HL-60/S4 (cell line): ENCODE measurements around the gene TRABD.

Experiments
- in situ Hi-C: fragments of 300-500 bp; cut with MboI; formaldehyde crosslinking; loops from 2 replicates; pipeline ENCODE4 v1.14.3; 2022; ENCODE audit warnings: low sequenced_read_pairs

The TRABD gene

GRCh38 chr22:50200461-50201190 is 14.9 kb downstream of the TRABD start, which contains the start of gene SELENOO:
Gene SELENOO, plus strand, starts transcription at chr22:50201011. Its CDS starts 26 bp downstream, at chr22:50201037.
- in situ Hi-C loops, result loop anchor here (25.0 kb wide), 2 partner anchors 263 to 438 kb away; no protein-coding TSS in a partner anchor

DNA sequence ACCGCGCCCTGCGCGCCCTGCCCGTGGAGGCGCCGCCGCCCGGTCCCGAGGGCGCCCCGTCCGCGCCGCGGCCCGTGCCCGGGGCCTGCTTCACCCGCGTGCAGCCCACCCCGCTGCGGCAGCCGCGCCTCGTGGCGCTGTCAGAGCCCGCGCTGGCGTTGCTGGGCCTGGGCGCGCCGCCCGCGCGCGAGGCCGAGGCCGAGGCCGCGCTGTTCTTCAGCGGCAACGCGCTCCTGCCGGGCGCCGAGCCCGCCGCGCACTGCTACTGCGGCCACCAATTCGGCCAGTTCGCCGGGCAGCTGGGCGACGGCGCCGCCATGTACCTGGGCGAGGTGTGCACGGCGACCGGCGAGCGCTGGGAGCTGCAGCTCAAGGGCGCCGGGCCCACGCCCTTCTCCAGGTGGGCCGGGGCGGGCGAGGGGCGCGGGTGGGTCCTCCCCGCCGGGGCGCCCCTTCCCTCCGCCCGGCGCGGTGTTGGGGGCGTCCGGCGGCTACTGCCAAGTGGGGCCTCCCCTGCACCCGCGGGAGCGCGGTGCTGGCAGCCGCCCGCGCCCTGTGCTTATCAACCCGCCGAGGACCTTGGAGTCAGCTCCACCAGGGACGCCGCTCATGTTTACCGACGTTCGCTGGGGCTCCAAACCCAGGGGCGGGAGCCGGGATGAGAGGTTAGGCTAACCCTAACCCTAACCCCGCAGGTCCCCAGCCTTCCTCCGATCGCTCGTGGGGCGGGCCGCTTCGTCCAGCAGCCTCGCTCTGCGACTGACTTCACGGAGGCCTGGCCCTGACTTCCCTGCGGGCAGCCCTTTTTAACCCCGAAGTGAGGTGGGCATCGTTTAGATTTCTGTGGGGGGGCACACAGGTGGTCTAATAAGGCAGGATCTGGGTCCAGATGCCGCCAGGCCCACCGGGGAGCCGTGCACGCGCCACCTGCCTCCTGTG is 15.7 kb downstream of the TRABD start:
- in situ Hi-C loops, result loop anchor here (25.0 kb wide), 2 partner anchors 264 to 439 kb away; no protein-coding TSS in a partner anchor

- in situ Hi-C loops, result loop anchor here (25.0 kb wide), 2 partner anchors 265 to 440 kb away; no protein-coding TSS in a partner anchor
Measured at GRCh38 chr22:50202130-50202666, 16.5 kb downstream of the TRABD start.

DNA sequence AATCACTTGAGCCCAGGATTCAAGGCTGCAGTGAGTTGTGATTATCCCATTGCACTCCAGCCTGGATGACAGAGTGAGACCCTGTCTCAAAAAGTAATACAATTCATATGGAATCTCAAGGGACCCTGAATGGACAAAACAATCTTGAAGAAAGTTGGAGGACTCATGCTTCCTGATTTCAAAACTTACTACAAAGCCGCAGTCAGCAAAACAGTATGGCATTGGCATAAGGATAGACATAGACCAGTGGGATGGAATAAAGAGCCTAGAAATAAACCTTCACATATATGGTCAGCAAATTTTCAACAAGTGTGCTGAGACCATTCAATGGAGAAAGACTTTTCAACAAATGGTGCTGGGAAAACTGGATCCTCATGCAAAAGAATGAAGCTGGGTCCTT is 17.6 kb downstream of the TRABD start:
- in situ Hi-C loops, result loop anchor here (25.0 kb wide), 2 partner anchors 266 to 441 kb away; no protein-coding TSS in a partner anchor

DNA sequence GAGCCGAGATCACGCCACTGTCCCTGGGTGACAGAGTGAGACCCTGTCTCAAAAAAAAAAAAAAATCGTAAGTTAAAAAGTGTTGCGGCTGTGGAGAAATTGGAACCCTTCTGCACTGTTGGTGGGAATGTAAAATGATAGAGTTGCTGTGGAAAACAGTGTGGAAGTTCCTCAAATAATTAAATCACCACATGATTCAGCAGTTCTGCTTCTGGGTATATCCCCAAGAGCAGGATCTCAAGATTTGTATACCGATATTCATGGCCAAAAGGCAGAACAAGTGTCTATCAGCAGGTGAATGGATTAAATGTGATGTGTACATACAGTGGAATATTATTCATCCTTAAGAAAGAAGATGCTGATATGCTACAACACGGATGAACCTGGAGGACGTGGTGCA is 18.9 kb downstream of the TRABD start:
- in situ Hi-C loops, result loop anchor here (25.0 kb wide), 2 partner anchors 267 to 442 kb away; no protein-coding TSS in a partner anchor

DNA sequence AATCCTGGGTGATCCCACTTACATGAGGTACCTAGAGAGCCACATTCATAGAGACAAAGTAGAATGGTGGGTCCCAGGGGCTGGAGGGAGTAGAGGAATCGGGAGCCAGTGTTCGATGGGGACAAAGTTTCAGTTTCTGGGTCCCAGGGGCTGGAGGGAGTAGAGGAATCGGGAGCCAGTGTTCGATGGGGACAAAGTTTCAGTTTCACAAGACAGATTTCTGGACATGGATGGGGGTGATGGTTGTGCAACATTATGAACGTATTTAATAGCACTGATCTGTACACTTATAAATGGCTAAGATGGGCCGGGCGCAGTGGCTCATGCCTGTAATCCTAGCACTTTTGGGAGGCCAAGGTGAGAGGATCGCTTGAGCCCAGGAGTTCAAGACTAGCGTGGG is 19.3 kb downstream of the TRABD start:
- in situ Hi-C loops, result loop anchor here (25.0 kb wide), 2 partner anchors 268 to 443 kb away; no protein-coding TSS in a partner anchor

DNA sequence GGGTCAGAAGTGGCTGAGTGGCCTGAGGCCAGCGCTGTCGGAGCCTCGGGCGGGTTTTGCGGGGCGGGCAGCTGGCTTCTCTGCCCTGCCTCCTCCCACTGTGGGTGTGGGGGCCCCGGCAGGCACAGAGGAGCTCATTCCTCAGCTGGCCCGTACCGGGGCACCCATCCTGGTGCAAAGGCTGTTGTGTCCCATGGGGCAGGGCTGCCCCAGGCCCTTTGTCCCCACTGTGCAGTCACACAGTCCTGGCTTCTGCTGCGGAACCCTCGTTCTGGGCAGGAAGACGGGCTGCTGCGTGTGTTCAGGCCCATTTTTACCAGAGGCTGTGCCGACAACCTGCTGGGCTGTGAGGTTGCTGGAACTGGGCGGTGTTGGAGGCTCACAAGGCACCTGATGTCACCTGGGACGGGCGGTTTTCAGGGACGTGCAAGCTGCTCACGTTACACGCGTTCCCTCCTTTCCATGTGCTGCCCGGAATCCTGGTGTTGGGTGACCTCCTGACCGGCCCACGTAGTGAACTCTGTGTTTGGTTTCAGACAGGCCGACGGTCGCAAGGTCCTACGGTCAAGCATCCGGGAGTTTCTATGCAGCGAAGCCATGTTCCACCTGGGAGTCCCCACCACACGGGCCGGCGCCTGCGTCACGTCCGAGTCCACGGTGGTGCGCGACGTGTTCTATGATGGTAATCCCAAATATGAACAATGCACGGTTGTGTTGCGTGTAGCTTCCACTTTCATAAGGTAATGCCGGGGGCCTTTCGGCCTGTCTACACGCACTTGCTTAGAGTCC is 20.3 kb downstream of the TRABD start:
- in situ Hi-C loops, result loop anchor here (25.0 kb wide), 2 partner anchors 269 to 444 kb away; no protein-coding TSS in a partner anchor

- in situ Hi-C loops, result loop anchor here (25.0 kb wide), 2 partner anchors 269 to 444 kb away; no protein-coding TSS in a partner anchor
Measured at GRCh38 chr22:50206599-50206998, 20.9 kb downstream of the TRABD start.

- in situ Hi-C loops, result loop anchor here (25.0 kb wide), 2 partner anchors 270 to 445 kb away; no protein-coding TSS in a partner anchor
Measured at GRCh38 chr22:50207383-50208140, 21.8 kb downstream of the TRABD start.

DNA sequence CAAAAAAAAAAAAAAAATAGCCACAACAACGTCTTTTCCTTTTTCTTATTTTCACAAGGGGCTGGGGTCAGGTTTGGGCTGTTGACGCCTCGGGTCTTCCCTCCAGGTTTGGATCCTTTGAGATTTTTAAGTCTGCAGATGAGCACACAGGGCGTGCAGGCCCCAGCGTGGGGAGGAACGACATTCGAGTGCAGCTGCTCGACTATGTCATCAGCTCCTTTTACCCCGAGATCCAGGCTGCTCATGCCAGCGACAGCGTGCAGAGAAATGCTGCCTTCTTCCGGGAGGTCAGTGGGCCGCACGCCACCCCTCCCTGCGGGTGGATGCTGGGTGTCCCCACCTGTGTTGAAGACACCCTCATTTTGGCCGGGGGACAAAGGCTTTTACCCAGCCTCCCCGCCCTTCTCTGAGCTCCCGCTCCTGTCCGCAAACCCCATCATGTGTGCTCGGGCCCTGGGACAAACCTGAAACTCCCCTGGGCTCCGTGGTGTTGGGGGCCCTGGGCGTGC is 22.8 kb downstream of the TRABD start:
- in situ Hi-C loops, result loop anchor here (25.0 kb wide), 2 partner anchors 271 to 446 kb away; no protein-coding TSS in a partner anchor

DNA sequence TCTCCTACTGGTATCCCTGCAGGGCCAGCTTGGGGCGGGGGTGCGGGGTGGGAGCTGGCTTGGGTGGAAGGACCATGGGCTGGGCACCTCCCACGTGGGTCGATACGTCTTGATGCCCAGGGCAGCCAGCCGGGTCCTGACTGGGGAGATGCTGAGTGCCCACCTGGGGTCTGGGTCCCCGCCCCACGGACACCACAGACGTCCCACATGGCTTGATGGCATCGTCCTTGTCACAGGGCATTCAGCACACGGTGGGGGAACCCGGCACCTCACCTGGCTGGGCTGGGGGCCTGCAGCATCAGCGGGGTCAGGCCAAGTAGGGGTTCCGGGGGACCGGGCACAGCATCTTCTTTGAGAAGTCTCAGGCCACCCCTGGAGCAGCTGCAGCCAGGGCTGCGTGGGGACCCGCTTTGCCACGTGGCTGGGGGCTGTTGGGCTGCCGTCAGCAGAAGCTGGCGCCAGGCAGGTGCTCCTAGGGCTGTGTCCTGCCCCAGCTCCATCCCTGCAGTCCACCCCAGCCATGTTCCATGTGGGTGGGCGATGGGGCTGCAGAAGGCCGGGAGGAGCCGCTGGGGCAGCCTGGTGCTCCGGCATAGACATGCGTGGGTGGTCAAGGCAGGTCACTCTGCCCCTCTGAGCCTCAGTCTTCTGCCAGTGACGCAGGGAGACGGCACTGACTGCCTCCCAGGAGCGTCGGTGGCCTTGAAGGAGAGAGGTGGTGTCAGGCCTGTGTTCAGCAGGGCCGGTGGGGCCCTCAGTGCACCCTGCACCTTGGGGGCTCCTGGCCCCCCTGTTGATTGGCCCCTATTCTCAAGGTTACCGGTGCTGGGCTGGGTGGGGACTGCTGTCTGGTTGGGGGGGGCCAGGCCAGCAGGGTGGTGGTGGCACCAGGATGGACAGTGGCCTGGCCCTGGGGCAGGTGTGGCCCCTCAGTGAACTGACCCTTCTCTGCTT is 23.5 kb downstream of the TRABD start:
- in situ Hi-C loops, result loop anchor here (25.0 kb wide), 2 partner anchors 272 to 447 kb away; no protein-coding TSS in a partner anchor

- in situ Hi-C loops, result loop anchor here (25.0 kb wide), 2 partner anchors 273 to 448 kb away; no protein-coding TSS in a partner anchor
Measured at GRCh38 chr22:50209893-50210292, 24.2 kb downstream of the TRABD start.

DNA sequence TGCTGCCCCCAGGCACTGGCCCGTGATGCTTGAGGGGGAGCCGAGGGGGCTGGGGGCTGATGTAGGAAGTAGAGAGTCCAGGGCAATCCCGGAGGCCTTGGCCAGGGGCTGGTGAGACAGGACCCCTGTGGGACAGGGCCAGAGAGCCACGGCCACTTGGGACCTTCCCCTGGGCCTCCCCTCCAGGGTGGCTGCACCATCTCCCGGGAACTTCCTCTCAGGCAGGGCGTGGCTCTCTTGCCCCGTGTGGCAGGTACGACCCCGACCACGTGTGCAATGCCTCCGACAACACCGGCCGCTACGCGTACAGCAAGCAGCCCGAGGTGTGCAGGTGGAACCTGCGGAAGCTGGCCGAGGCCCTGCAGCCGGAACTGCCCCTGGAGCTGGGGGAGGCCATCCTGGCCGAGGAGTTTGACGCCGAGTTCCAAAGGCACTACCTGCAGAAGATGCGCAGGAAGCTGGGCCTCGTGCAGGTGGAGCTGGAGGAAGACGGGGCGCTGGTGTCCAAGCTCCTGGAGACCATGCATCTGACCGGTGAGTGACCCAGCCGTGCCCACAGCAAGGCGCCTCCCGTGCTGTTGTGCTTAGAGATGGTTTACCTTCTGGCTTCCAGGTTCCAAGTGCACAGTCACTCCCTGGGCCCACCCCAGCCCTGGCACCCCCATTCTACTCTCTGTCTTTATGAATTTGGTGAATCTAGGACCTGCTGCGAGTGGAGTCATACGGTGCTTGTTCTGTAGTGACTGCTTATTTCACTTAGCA is 24.8 kb downstream of the TRABD start:
- in situ Hi-C loops, result loop anchor here (25.0 kb wide), 2 partner anchors 273 to 448 kb away; no protein-coding TSS in a partner anchor

- in situ Hi-C loops, result loop anchor here (25.0 kb wide), 2 partner anchors 274 to 449 kb away; no protein-coding TSS in a partner anchor
Measured at GRCh38 chr22:50211147-50211546, 25.4 kb downstream of the TRABD start.

DNA sequence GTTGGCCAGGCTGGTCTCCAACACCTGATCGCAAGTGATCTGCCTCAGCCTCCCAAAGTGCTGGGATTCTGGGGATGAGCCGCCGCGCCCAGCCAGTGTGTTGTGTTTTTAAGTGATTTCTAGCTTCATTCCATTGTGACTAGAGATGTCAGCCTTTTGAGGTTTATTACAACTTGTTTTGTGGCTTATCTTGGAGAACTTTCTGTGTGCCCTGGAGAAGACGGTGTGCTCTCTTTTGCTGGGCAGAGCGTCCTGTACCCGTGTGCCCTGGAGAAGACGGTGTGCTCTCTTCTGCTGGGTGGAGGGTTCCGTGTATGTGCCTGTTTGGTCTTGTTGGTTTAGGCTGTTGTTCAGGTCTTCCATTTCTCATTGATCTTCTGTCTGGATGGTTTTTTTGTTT is 27.6 kb downstream of the TRABD start:
- in situ Hi-C loops, result loop anchor here (25.0 kb wide), 2 partner anchors 276 to 451 kb away; no protein-coding TSS in a partner anchor

- in situ Hi-C loops, result loop anchor here (25.0 kb wide), 2 partner anchors 278 to 453 kb away; no protein-coding TSS in a partner anchor
Measured at GRCh38 chr22:50215297-50216054, 29.8 kb downstream of the TRABD start.
